Upper lobe of left lung (tissue), 4 donors: ENCODE measurements around the gene NFS1.

ENCODE experiments used
- POLR2A ChIP-seq, 4 donors: fragments of 450-650 bp; IDR thresholded peaks; one replicate each; pipeline ENCODE4 v1.5.1; 2016 to 2017; ENCODE audit warnings: antibody characterized with exemption in 4 of 4, mild to moderate bottlenecking in 2 of 4
- POLR2AphosphoS5 ChIP-seq, 2 donors: sonication (generic); formaldehyde crosslinking; IDR thresholded peaks; one replicate each; pipeline ENCODE4 v1.5.1; 2017; ENCODE audit warnings: antibody characterized with exemption in 2 of 2
- TF ChIP-seq, protein P1 (sequence below), 6 experiments: fragments of 450-650 bp in 4 of 6; fragments of 200-600 bp in 2 of 6; sonication (generic) in 2 of 6; IDR thresholded peaks; one replicate each; pipeline ENCODE4 v1.5.1; 2016 to 2019; ENCODE audit warnings: antibody characterized with exemption in 6 of 6

DNA sequence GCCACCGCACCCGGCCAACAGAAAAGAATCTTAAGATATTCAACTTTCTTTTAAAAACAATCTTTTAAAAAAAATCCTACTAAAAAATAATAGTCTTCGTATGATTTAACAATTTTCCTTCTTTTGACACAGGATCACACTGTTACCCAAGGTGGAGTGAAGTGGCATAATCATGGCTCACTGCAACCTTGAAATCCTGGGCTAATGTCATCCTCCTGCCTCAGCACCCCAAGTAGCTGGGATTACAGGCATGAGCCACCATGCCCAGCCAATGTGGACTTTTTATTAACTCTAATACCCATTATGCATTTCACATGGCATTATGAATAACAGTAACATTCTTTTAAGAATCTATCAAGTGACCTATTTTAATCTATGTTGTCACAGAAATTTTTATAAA lies 22.1 kb upstream of the NFS1 start:
- TF ChIP-seq, protein P1, sequence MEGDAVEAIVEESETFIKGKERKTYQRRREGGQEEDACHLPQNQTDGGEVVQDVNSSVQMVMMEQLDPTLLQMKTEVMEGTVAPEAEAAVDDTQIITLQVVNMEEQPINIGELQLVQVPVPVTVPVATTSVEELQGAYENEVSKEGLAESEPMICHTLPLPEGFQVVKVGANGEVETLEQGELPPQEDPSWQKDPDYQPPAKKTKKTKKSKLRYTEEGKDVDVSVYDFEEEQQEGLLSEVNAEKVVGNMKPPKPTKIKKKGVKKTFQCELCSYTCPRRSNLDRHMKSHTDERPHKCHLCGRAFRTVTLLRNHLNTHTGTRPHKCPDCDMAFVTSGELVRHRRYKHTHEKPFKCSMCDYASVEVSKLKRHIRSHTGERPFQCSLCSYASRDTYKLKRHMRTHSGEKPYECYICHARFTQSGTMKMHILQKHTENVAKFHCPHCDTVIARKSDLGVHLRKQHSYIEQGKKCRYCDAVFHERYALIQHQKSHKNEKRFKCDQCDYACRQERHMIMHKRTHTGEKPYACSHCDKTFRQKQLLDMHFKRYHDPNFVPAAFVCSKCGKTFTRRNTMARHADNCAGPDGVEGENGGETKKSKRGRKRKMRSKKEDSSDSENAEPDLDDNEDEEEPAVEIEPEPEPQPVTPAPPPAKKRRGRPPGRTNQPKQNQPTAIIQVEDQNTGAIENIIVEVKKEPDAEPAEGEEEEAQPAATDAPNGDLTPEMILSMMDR (IDR thresholded peaks at IDR 0.05), result no peak
- TF ChIP-seq POLR2AphosphoS5 (IDR thresholded peaks at IDR 0.05), result no peak
- TF ChIP-seq POLR2A (IDR thresholded peaks at IDR 0.05), result no peak
